Nephron (organoid): Measurements from ENCODE around the gene CLEC16A.

Experiments used
- H3K27ac Mint-ChIP-seq, 3 experiments: 2 replicates each; pipeline ENCODE4 v1.8.0; 2020; ENCODE audit warnings: mixed read lengths in 3 of 3, mild to moderate bottlenecking in 2 of 3, moderate library complexity in 1 of 3
- H3K27me3 Mint-ChIP-seq: 2 replicates; pipeline ENCODE4 v1.8.0; 2021; ENCODE audit warnings: low read depth, mild to moderate bottlenecking, moderate library complexity, mixed read lengths
- H3K36me3 Mint-ChIP-seq: 2 replicates; pipeline ENCODE4 v1.8.0; 2020; ENCODE audit warnings: low read depth, mixed read lengths
- H3K4me1 Mint-ChIP-seq: 2 replicates; pipeline ENCODE4 v1.8.0; 2020; ENCODE audit warnings: mixed read lengths
- H3K4me3 Mint-ChIP-seq, 3 experiments: 2 replicates each; pipeline ENCODE4 v1.8.0; 2020; ENCODE audit warnings: mild to moderate bottlenecking in 3 of 3, mixed read lengths in 3 of 3, moderate library complexity in 2 of 3
- H3K9me3 Mint-ChIP-seq: 2 replicates; pipeline ENCODE4 v1.8.0; 2020; ENCODE audit warnings: mixed read lengths
- CTCF ChIP-seq, 3 experiments: fragments of 200-600 bp; sonication (generic); IDR thresholded peaks; one replicate each; pipeline ENCODE4 v1.5.0; 2021; ENCODE audit warnings: antibody characterized with exemption in 3 of 3; ENCODE audit not compliant: unreplicated experiment in 3 of 3

Gene CLEC16A

GRCh38 chr16:11111150-11111549 lies 166.8 kb downstream of the CLEC16A start:
- no peak overlapping the region for H3K4me3 Mint-ChIP-seq
- H3K27me3 Mint-ChIP-seq: no peaks in the 10 kb centered on the region
- H3K4me1 Mint-ChIP-seq: peaks cover 25% of the 10 kb centered on the region
- peaks cover 18% of the 10 kb centered on the region for H3K36me3 Mint-ChIP-seq
- no peaks in the 10 kb centered on the region for H3K9me3 Mint-ChIP-seq
- peak overlapping the region in 1 of 3 experiments; percentile 42 for H3K27ac Mint-ChIP-seq
- TF ChIP-seq CTCF (IDR thresholded peaks at IDR 0.05; ENCODE audit: unreplicated experiment in 3 of 3): no peak

- peaks cover 25% of the 10 kb centered on the region for H3K4me1 Mint-ChIP-seq
- H3K9me3 Mint-ChIP-seq: no peaks in the 10 kb centered on the region
- peaks cover 22% of the 10 kb centered on the region for H3K36me3 Mint-ChIP-seq
- no peak overlapping the region for H3K4me3 Mint-ChIP-seq
- peak overlapping the region; percentile 29 to 46 (median 42) for H3K27ac Mint-ChIP-seq
- TF ChIP-seq CTCF (IDR thresholded peaks at IDR 0.05; ENCODE audit: unreplicated experiment in 3 of 3): no peak
- no peaks in the 10 kb centered on the region for H3K27me3 Mint-ChIP-seq
Observed at GRCh38 chr16:11111856-11112634, 167.7 kb downstream of the CLEC16A start.

DNA sequence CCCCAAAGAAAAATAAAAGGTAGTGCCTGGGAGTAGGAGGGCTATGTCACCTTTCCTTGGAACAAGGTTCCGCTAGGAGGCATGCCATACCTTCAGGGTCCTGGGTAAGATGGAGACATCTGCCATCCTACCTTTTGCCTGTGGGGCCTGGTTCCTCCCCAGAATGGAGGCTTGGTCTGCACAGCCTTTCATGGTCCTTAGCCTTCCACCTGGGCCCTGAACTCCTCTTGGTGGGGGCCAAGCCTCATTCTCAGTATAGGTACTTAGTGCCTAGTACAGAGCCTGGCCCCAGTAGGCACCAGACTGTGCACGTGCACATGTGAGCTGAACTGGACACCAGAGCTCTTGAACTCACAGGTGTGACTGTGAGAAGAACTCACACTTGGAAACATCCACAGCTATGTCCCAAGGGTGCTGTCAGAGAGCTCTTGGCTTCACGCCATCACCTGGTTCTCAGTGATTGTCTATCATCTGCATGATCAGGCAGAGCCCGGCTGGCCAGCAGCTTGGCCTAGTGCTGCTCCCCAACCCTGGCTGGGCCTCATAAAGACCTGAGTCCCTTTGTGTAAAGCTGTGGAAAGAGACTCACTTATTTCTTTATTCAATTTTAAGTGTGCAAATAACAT lies 168.5 kb downstream of the CLEC16A start:
- H3K27me3 Mint-ChIP-seq: no peaks in the 10 kb centered on the region
- no peaks in the 10 kb centered on the region for H3K9me3 Mint-ChIP-seq
- H3K4me1 Mint-ChIP-seq: peaks cover 25% of the 10 kb centered on the region
- no peak for TF ChIP-seq CTCF (IDR thresholded peaks at IDR 0.05; ENCODE audit: unreplicated experiment in 3 of 3)
- peak overlapping the region in 1 of 3 experiments; percentile 61 for H3K27ac Mint-ChIP-seq
- peaks cover 22% of the 10 kb centered on the region for H3K36me3 Mint-ChIP-seq
- H3K4me3 Mint-ChIP-seq: no peak overlapping the region

GRCh38 chr16:11114366-11115164 lies 170.2 kb downstream of the CLEC16A start:
- peak overlapping the region in 1 of 3 experiments; percentile 42 for H3K27ac Mint-ChIP-seq

GRCh38 chr16:11117576-11118211 lies 173.3 kb downstream of the CLEC16A start:
- Mint-ChIP-seq H3K4me1 (peaks cover 26% of the 10 kb centered on the region), H3K9me3 (no peaks in the 10 kb centered on the region), H3K27me3 (no peaks in the 10 kb centered on the region), H3K27ac (no peak overlapping the region), H3K36me3 (peaks cover 31% of the 10 kb centered on the region), H3K4me3 (no peak overlapping the region)
- no peak for TF ChIP-seq CTCF (IDR thresholded peaks at IDR 0.05; ENCODE audit: unreplicated experiment in 3 of 3)

More at GRCh38 chr16:11114366-11115164, 170.2 kb downstream of the CLEC16A start:
- H3K36me3 Mint-ChIP-seq: peaks cover 23% of the 10 kb centered on the region
- no peaks in the 10 kb centered on the region for H3K27me3 Mint-ChIP-seq
- TF ChIP-seq CTCF (IDR thresholded peaks at IDR 0.05; ENCODE audit: unreplicated experiment in 3 of 3): no peak
- peaks cover 21% of the 10 kb centered on the region for H3K4me1 Mint-ChIP-seq
- no peaks in the 10 kb centered on the region for H3K9me3 Mint-ChIP-seq
- no peak overlapping the region for H3K4me3 Mint-ChIP-seq
